ENCODE measurements around the gene IRAK3.
"Not testable (repeated sequence)": the region's sequence is repeated elsewhere in the genome, so short reads cannot be mapped to it uniquely, and the experiment has no call there.

The IRAK3 gene

DNA sequence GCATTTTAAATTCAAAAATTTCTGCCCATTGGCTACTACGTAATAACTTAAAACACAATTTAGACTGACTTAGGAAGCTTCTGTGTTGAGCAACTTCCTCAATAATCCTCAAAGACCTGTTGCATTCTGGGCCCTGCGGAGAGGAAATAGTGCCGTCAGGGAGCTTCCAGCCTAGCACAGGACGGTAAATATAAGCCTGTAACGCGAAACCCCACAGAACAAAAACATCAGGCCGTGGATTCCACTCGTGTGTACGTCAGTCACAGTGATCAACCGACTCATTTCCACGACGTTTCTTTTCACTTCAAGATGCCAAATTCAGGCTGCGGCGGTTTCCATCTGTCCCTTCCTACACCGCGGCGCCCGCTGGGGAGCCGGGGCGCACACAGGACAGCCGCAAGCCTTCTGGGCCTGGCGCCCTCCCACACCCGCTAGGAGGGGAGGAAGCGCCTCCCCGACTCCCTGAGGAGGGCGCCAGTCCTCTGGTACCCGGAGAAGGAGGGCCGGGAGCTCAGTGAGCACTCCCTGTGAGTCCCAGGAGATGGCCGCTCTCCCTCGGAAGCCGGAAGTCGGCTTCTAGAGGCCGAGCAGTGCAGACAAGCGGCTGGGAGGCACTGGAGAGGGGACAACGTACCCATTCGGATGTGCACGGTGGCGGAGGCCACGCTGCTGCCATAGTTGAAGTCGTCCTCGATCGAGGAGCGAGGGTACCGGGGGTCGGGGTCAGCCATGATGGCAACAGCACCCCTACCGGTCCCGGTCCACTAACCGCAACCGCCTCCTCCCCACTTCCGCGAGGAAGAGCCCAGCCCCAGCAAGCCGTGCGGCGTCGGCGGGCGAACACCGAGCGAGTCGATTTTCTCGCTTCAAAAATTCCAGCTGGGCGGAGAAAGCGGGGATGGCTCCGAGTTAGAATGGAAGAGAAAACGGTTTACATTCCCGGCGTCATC, 19.5 kb upstream of the IRAK3 start, which contains the start of gene TMBIM4:
TSS of gene TMBIM4 (minus strand) at position 776 of the 950 bp plus-strand sequence. CDS start at position 731, 45 bp downstream.
- in situ Hi-C loops (cut with HindIII; ENCODE audit: low sequenced_read_pairs): no loop called here
- H3K4me3 ChIP-seq (ENCODE audit: low read depth, low read length): peak within 1 kb of the TSS; percentile 62
- TF ChIP-seq, protein P1, sequence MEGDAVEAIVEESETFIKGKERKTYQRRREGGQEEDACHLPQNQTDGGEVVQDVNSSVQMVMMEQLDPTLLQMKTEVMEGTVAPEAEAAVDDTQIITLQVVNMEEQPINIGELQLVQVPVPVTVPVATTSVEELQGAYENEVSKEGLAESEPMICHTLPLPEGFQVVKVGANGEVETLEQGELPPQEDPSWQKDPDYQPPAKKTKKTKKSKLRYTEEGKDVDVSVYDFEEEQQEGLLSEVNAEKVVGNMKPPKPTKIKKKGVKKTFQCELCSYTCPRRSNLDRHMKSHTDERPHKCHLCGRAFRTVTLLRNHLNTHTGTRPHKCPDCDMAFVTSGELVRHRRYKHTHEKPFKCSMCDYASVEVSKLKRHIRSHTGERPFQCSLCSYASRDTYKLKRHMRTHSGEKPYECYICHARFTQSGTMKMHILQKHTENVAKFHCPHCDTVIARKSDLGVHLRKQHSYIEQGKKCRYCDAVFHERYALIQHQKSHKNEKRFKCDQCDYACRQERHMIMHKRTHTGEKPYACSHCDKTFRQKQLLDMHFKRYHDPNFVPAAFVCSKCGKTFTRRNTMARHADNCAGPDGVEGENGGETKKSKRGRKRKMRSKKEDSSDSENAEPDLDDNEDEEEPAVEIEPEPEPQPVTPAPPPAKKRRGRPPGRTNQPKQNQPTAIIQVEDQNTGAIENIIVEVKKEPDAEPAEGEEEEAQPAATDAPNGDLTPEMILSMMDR (IDR thresholded peaks at IDR 0.05; ENCODE audit: low read depth, low read length): peak; percentile 34
- DNase-seq (ENCODE audit: low read depth, low spot score): peak; percentile 94

DNA sequence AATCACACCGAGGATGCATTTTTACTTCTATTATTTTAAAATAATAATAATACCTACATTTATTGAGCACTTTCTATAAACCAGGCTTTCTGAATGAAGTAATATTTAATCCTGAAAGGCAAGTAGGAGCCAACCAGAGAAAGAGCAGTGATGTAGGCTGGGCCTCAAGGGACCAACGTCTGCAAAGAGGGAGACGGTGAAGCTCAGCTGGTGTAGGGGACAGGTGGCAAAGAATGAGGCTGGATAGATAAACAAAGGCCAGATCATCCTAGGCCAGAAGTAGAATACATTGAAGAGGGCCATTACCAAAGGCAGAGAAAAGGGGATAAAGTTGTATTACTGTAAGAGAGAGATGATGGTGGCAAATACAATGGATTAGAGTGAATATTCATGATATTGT, 18.4 kb upstream of the IRAK3 start:
- DNase-seq (ENCODE audit: low read depth, low spot score): no peak
- H3K4me3 ChIP-seq (ENCODE audit: low read depth, low read length): peak overlapping the region; percentile 62
- TF ChIP-seq, protein P1 (IDR thresholded peaks at IDR 0.05; ENCODE audit: low read depth, low read length): no peak
- in situ Hi-C loops (cut with HindIII; ENCODE audit: low sequenced_read_pairs): no loop called here

DNA sequence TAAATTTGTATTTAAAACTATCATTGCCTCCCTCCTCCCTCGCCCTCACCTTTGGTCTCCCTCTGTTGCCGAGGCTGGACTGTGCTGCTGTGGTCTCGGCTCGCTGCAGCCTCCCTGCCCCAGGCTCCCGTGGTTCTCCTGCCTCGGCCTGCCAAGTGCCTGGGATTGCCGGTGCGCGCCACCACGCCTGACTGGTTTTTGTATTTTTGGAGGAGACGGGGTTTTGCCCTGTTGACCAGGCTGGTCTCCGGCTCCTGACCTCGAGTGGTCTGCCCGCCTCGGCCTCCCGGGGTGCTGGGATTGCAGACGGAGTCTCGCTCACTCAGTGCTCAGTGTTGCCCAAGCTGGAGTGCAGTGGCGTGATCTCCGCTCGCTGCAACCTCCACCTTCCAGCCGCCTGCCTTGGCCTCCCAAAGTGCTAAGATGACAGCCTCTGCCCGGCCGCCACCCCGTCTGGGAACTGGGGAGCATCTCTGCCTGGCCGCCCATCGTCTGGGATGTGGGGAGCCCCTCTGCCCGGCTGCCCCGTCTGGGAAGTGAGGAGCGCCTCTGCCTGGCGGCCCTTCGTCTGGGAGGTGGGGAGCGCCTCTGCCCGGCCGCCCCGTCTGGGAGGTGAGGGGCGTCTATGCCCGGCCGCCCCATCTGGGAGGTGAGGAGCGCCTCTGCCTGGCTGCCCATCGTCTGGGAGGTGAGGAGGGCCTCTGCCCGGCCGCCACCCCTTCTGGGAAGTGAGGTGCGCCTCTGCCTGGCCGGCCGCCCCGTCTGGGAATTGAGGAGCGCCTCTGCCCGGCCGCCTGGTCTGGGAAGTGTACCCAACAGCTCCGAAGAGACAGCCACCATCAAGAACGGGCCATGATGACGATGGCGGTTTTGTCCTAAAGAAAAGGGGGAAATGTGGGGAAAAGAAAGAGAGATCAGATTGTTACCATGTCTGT, 14.4 kb upstream of the IRAK3 start:
- DNase-seq (ENCODE audit: low read depth, low spot score); in situ Hi-C loops (cut with HindIII; ENCODE audit: low sequenced_read_pairs); H3K4me3 ChIP-seq (ENCODE audit: low read depth, low read length): not testable (repeated sequence)

DNA sequence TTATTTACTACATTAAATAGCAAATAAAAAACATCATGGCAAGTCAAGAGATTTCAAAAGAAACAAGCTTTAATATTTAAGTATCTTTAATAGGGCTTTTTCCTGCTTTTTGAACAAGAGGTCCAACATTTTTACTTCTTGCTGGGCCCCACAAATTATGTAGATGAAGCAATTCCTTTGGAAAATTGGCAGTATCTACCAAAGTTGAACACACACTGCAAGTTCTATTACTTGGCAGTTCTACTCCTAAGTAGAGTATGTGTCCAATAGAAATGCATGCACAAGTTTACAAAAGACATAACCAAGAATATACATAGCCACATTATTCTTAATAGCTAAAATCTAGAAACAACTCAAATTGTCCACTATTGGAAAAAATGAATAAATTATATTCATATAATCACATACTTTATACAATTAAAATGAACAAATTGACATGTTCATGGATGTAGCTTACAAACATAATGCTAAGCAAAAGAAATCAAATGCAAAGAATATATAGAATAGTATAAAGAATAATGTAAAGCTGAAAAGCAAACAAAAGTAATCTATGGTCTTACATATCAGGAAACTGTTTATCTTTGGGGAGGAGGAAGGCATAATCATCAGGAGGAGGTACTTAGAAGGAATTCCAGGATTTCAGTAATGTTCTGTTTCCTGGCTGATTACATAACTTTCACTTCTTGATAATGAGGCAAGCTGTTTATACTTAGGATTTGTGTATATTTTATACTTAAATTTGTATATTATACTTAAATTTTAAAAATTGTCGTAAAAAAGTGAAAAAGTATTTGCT, 12.7 kb upstream of the IRAK3 start:
- no peak overlapping the region for H3K4me3 ChIP-seq (ENCODE audit: low read depth, low read length)
- in situ Hi-C loops (cut with HindIII; ENCODE audit: low sequenced_read_pairs): no loop called here
- no peak for DNase-seq (ENCODE audit: low read depth, low spot score)
- TF ChIP-seq, protein P1 (IDR thresholded peaks at IDR 0.05; ENCODE audit: low read depth, low read length): no peak

DNA sequence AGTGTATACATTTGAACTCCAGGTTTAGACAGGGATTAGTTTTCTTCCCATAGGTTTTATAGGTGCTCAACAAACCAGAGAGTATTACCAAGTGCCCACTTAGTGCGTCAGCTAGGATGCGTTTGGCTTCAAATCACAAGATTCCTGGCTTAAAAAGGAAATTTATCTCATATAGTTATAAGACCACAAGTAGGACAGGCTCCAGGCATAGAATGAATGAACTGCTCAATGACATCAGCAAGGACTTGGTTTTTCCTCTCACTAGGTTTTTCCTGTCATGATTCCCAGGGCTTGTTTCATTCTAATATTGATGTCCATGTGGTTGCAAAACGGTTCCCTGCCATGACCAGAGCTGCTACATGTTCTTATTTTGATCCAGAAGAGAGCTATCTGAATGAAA, 6.1 kb upstream of the IRAK3 start:
- no peak overlapping the region for H3K4me3 ChIP-seq (ENCODE audit: low read depth, low read length)
- in situ Hi-C loops (cut with HindIII; ENCODE audit: low sequenced_read_pairs): no loop called here
- no peak for DNase-seq (ENCODE audit: low read depth, low spot score)
- TF ChIP-seq, protein P1 (IDR thresholded peaks at IDR 0.05; ENCODE audit: low read depth, low read length): no peak

DNA sequence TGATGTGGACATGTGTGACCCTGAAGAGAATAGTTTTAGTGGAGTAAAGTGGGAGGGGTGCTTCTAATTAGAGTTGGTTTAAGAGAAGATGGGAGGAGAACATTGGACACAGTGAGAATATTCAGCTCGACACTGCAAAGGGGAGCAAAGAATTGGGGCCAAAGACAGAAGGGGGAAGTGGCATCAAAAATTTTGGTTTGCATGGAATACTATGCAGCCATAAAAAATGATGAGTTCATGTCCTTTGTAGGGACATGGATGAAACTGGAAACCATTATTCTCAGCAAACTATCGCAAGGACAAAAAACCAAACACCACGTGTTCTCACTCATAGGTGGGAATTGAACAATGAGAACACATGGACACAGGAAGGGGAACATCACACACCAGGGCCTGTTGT, 4.2 kb upstream of the IRAK3 start:
- in situ Hi-C loops (cut with HindIII; ENCODE audit: low sequenced_read_pairs); DNase-seq (ENCODE audit: low read depth, low spot score); H3K4me3 ChIP-seq (ENCODE audit: low read depth, low read length): not testable (repeated sequence)

DNA sequence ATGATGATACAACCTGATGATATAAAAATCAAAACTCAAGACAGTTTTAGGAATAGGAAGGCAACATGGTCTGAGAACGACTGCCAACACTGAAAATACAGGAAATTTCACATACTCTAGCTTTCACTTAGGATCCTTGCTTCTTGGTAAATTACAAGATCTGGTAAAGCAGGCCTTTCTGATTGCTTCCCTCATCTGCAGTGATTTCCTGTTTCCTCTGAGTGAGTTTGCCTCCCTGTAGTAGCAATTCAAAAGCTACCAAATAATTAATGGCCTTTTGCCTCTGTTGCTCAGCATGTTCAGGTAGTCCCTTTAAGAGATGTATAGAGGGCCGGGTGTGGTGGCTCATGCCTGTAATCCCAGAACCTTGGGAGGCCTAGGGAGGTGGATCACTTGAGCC, 2.0 kb upstream of the IRAK3 start:
- TF ChIP-seq, protein P1 (IDR thresholded peaks at IDR 0.05; ENCODE audit: low read depth, low read length): no peak
- in situ Hi-C loops (cut with HindIII; ENCODE audit: low sequenced_read_pairs): no loop called here
- no peak overlapping the region for H3K4me3 ChIP-seq (ENCODE audit: low read depth, low read length)
- DNase-seq (ENCODE audit: low read depth, low spot score): no peak

All from astrocyte of the spinal cord (primary cell).